Left ventricle myocardium superior (tissue), 1 donor: ENCODE measurements around the gene DCAF12. TPM values are rescaled to one million over a fixed set of nuclear protein-coding genes. Genes with fewer than 3 reads are reported as not detected.
"Not testable (repeated sequence)": the region's sequence is repeated elsewhere in the genome, so short reads cannot be mapped to it uniquely, and the experiment has no call there.

Experiments
- ATAC-seq: fragments of 200-7000 bp; cut with Tn5 transposase; one replicate; pipeline ENCODE4 v1.9.1; 2020; ENCODE audit warnings: mild to moderate bottlenecking, moderate library complexity
- DNase-seq: peaks from one replicate; pipeline ENCODE4 v3.0.0-alpha.2; 2020
- intact Hi-C: fragments of 100-400 bp; cut with micrococcal nuclease; formaldehyde crosslinking; loops from one replicate; pipeline ENCODE4 v1.11.0; 2022
- total RNA-seq: library from RNA; stranded (reverse); fragmentation: NEBNext Ultra II Directional; extraction: Animal tissue kit (Norgen Biotek cat#: 25700); gene quantifications from one replicate; pipeline ENCODE4 v1.2.1, GENCODE V29; 2021
- donor health status: DM: no; HTN: yes; CAD: no; lungs with severe emphysema.

Gene DCAF12
- total RNA-seq, 1 donor from 2014 or later, result 17.3 TPM

DNA sequence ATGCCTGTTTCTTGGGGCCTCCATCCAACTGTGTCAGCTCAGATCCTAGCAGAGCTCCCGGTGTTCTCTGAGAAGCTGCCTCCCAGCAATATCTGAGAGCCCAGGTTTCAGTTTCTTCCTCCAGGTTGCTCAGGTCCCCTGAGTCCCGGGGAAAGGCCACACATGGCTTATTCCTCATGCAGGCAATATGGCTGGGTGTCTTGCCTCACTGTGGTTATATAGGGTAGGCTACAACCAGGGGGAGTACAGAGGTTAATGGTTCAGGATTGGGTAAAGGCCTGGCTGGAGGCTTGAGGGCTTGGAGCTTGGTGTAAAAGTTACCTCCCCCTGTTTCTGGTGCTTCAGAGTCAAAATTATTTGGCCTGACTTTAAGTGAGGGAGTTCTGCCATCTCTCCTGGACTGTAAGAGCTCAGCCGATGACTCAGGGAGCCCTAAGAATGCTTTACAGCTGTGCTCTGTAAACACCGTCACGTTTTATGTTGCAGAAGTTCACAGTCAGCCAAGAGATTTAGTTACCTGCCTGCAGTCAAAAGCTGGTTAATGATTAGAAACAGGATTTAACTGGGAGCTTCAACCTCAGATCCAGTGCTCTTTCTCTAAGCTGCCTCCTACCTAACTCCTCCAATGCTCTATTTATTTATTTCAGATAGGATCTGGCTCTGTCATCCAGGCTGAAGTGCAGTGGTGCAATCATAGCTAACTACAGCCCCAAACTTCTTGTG is 53.5 kb downstream of the DCAF12 start:
- no peak for DNase-seq
- peak; percentile 60 for ATAC-seq
- intact Hi-C loops, result no loop called here

DNA sequence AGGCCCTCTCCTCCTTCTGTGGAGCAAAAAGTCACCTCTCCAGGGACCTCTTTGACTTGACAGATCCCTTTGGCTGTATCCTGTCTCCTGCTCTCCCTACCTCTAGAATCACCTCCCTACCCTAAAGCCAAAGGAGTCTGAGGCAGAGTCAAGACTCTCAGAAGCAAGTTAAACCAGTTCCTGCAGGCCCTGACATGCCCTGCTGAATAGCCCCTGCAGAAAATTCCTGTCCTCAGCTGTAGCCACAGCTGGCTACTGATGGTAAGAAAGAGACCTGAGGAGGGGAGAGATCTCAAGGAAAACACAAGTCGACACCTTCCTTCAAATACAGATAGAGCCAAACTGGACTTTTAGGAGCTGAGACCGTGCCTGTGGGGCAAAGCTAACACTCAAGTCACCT is 54.1 kb downstream of the DCAF12 start:
- DNase-seq (no peak), ATAC-seq (no peak)
- intact Hi-C loops, result no loop called here

DNA sequence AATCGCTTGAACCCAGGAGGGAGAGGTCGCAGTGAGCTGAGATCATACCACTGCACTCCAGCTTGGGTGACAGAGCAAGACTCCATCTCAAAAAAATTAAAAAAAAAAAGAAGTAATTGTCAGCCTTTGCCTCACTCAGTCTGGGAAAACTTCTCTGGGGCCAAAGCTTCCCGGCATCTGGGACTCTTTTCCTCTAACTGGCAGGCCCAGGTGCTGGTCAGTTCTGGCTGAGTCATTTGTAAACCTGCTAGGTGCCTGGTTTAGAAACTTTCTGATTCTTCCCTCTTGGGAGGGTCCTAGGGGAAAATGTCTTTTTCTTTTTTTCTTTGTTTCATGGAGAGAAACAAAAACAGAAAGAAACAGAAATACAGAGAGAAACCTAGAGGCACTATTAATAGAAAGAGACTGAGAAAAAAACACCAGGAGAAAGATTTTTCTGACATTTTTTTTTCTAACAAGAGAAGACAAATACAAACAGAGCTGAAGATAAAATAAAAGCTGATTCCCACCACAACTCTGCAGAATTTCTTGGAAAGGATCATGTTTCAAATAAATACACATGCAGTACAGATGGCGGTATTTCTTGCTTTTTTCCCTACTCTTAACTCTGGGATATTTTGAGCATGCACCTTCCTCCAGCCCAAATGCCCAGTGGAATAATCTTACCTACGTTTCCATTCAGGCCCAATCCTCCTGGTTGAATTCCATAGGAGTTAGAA is 55.7 kb downstream of the DCAF12 start:
- ATAC-seq (no peak), DNase-seq (no peak)
- intact Hi-C loops, result no loop called here

DNA sequence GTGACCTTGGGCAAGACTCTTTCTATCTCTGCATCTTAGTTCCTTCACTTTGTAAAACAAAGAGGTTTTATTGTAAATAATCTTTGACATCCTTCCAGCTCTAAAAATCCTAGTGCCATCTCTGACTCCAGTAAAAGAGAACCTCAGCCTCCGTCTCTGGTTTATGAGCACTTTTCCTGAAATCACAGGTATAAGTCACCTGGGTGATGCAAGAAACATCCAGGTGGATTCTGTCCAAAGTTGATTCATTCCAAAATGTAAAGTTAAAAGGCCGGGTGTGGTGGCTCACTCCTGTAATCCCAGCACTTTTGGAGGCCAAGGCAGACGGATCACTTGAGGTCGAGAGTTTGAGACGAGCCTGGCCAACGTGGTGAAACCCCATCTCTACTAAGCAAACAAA is 56.7 kb downstream of the DCAF12 start:
- no peak for ATAC-seq
- intact Hi-C loops, result no loop called here

DNA sequence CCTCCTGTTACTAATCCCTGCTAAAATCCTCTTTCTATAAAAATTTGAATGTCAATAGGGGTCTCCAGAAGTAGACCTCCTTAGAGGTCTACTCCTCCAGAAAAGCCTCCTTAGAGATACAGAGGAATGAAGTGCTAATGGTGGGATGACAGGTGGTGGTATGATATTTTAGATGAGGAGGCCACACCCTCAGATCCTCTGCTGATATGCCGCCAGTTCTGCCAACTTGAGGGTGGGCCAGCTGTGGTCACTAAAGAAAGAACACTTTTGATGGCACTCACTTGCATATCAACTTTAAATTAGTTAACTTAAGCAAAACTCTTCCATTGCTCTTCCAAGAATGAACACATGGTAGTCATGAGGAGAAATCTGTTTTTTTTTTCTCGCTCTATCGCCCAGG is 61.0 kb downstream of the DCAF12 start:
- intact Hi-C loops, result no loop called here
- DNase-seq, result no peak
- no peak for ATAC-seq

More for the DNA sequence above, 56.7 kb downstream of the DCAF12 start:
- no peak for DNase-seq

DNA sequence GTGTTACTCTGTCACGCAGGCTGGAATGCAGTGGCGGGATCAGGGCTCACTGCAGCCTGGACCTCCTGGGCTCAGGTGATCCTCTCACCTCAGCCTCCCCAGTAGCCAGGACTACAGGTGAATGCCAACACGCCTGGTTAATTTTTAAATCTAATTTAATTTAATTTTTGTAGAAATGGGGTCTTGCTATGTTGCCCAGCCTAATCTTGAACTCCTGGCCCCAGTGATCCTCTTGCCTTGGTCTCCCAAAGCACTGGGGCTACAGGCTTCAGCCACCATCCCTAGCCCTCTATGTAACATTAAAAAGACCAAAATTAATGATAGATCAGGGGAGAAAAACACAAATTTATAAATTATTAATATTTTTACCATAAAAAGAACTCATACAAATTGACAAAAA is 66.5 kb downstream of the DCAF12 start:
- intact Hi-C loops, result no loop called here
- DNase-seq (no peak), ATAC-seq (no peak)

DNA sequence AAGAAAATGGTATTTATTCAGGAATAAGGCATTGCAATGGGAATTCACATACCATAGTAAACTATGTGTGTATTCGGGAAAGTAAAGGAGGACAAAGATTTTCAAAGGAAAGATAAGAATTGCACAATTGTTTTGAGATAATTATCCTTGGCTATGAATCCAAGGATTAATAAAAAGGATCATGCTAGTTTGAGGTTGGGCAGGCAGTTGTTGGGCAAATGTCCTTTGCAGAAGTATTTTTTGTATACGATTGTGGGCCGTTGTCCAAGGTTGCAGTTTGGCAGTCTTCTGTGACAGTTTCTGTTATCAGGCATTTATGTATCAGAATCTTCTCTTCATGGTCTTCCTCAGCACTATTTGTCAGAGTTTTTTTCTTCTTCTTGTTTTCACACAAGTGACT is 67.2 kb downstream of the DCAF12 start:
- no peak for ATAC-seq
- intact Hi-C loops, result no loop called here
- no peak for DNase-seq

DNA sequence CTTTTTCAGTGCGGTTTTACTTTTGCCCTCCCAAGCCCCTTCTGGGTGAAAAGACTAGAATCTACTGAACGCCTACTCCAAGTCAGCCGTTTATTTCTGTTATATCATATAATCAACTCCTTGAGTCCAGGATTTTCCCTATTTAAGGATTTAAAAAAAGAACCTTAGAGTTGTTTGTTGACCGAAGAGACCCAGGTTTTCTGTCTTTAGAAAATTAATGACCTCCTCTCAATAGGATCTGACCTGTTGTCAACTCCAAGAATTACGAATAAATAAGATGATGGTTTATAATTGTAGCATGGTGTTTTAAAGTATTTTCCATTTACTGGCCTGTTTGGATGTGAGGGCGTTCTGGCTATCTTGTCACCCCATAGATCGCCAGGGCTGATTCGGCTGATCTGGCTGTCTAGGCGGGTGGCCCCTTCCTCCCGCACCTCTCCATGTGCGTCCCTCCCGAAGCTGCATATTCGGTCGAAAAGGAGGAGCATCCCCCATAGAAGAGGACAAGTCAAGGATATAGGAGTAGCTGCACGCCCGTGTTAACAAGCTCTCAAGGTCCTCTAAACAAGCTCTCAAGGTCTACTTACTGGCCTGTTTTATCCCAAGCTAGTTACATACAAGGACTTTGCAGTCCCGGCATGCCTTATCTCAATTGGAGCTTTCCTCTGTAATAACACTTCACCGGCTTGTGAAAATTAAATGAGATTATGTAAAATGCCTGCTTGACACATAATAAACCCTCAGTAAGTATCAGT is 76.7 kb downstream of the DCAF12 start:
- intact Hi-C loops, result no loop called here
- ATAC-seq (no peak), DNase-seq (no peak)

DNA sequence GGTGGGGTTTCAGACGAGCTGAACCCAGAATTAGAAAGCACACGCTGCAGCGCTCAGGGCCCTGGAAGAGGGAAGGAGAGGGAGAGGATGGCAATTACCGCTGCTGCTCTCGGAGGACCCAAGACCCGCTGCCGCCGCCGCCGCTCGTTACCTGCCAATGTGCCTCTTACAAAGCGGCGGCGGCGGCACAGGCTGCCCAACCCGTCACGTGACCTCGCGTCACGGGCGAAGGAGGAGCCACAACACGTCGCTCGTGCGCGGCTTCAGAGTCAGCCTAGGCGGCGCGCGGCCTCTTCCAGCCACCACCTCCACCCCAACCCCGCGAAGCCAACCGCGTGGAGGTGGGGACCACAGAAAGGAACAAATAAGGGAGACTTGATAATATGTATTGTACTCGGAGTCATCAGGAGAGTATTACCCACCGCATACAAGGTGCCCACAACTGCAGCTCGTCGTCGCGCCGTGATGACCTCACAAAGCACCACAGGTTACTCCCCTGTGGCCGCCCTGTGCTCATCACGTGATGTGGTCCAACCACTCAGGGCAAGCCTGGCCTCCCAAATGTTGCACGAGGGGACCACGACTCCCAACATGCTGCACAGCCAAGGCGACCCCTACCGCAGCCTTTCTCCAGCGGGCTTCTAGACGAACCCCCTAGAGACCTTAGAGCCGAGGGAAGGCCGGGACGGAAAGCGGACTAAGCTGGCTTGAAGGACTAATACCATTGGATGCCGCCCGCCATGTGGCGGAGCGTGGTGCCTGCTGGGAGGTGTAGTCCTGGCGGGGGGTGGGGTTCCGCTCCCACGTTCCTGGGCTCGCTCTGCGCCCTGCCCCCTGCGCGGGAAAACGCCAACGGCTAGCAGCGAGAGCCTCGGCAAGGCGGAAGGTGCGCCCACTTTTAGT is 77.5 kb downstream of the DCAF12 start, which contains the start of gene UBAP2:
TSS of gene UBAP2 (minus strand) at position 161 of the 903 bp plus-strand sequence. CDS start 31,739 bp downstream, outside the sequence.
- ATAC-seq (peak; percentile 95), DNase-seq (peak; percentile 99)
- intact Hi-C loops, result no loop called here

DNA sequence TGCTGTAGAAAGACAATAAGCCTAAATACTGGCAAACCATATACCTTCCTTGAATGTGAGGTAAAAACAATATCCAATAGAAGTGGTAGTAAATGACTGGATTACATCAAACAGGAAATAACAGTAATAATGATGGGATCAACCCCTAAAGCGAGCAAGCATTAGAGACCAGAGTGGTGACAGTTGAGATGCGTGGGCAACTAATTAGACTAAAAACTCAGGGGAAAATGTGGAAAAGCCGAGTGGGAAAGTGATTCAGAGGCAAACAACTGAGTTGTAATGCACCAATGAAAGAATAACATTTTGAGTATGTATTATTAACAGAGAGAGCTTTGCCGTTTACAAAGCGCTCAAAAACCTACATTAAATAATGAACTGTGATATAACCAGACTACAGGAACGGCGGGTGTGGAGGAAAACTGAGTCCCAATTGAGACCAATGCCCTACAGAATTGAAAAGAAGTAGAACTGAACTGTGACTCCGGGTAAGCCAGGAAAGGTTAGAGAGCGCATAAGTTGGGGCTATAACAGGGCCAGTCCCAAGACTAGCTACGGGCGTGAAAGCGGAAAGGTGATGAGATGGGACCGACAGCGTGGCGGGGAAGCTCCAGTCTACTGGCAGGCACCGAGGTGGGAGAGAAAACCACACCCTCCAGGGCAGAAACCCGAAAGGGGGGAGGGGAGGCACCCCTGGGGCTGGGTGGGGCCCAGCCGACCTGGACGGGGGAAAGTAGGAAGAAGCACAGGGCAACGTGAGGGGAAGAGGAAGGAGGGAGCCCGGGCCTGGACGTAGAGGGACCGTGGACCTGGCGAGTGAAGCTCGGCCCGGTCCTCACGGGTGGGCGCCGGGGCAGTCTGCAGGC is 78.4 kb downstream of the DCAF12 start:
- ATAC-seq (peak; percentile 38), DNase-seq (peak; percentile 62)
- intact Hi-C loops, result no loop called here

DNA sequence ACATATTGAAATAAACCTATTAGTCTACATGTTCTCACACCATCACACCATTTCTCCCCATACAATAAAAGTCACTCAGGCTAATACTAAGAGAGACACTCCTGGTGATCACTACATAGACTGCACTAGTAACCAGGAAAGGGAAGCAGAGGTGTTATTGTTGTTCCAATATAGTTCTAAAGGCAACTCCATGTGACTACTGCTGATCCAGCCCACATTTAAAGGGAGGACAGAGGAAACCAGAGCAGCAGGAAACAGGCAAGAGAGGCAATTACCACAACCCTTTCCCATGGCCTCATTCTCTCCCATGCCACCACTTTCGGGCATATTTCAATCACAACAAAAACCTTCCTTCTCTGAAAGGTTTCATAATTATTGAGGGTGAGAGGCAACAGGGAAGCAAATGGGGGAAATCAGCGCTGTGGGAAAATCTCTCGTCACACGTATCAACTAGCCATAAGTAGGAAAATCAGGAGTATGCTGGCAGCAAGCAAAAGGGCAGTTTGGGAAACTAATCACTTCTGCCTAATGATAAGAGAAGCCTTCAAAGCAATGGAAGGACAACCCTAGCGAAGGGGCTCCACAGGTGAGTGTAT is 79.6 kb downstream of the DCAF12 start:
- no peak for ATAC-seq
- no peak for DNase-seq
- intact Hi-C loops, result no loop called here

DNA sequence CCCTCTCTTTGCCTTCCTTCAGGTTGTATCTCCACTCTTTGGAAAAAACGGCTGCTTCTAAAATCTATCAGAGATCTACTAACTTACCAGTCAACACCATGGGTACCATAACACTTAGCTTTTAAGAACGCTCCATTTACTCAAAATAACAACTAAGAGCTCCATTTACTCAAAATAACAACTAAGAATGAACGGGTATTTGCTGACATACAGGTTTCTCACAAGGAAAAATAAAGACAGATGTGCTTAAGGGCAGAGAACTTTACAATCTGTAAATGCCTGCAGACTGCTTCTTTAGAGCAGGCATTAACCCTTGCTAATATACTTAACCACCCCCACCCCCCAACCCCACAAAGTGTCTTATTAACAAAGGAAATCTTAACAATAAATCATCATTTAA is 80.6 kb downstream of the DCAF12 start:
- DNase-seq, result no peak
- intact Hi-C loops, result no loop called here
- no peak for ATAC-seq

DNA sequence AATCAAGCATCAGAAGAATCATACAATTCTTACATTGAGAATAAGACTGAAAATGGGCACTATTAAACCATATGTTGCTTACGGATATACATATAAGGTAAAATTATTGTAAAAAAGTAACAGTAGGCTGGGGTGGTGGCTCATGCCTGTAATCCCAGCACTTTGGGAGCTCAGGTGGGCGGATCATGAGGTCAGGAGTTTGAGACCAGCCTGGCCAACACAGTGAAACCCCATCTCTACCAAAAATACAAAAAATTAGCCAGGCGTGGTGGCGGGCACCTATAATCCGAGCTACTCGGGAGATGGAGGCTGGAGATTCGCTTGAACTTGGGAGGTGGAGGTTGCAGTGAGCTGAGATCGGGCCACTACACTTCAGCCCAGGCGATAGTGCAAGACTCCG is 84.4 kb downstream of the DCAF12 start:
- ATAC-seq, DNase-seq, intact Hi-C loops: not testable (repeated sequence)

DNA sequence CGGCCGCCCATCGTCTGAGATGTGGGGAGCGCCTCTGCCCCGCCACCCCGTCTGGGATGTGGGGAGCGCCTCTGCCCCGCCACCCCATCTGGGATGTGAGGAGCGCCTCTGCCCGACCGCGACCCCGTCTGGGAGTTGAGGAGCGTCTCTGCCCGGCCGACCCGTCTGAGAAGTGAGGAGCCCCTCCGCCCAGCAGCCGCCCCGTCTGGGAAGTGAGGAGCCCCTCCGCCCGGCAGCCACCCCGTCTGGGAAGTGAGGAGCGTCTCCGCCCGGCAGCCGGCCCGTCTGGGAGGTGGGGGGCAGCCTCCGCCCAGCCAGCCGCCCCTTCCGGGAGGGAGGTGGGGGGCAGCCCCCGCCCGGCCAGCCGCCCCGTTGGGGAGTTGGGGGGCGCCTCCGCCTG is 87.6 kb downstream of the DCAF12 start:
- DNase-seq, intact Hi-C loops: not testable (repeated sequence)

DNA sequence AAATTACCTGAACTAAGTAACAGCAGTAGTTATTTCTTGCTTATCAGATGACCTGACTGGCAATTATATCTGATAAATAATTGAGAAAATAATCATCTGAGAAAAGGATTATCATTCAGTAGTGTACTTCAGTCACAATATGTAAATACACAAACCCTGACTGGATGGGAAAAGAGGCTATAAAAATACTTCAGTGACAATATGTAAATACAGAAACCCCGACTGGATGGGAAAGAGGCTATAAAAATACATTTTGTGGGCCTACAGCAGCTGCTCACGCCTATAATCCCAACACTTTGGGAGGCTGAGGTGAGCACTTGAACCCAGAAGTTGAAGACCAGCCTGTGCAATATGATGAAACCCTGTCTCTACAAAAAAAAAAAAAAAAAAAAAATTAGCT is 88.9 kb downstream of the DCAF12 start:
- DNase-seq (no peak), ATAC-seq (no peak)
- intact Hi-C loops, result no loop called here

More for the DNA sequence above, 87.6 kb downstream of the DCAF12 start:
- ATAC-seq, result not testable (repeated sequence)

DNA sequence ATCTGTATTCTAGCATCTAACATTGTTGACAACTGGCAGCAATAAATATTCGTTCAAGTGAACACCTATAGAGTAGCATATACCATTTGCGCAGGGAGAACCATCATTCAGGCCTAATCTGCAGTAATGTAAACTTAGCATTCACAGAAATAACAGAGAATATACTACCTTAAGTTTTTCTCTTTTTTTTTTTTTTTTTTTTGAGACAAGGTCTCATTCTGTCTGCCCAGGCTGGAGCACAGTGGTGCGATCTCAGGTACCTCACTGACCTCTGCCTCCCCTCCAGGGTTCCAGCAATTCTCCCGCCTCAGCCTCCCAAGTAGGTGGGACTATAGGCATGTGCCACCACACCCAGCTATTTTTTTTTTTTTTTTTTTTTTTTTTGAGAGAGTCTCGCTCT is 89.9 kb downstream of the DCAF12 start:
- intact Hi-C loops, result no loop called here

More for the DNA sequence above, 89.9 kb downstream of the DCAF12 start:
- ATAC-seq, result no peak
- no peak for DNase-seq
